GM12865 (cell line): ENCODE results near the gene VPS13D.

Source experiments
- DNase-seq: peaks from one replicate; pipeline ENCODE4 v3.0.0; 2010; ENCODE audit warnings: low read depth
- H3K4me3 ChIP-seq: 2 replicates; pipeline ENCODE4 v1.5.1; 2011; ENCODE audit warnings: mild to moderate bottlenecking, low read depth, low read length, control low read depth
- CTCF ChIP-seq: IDR thresholded peaks from 2 replicates; pipeline ENCODE4 v1.5.1; 2011; ENCODE audit warnings: low read length, control low read depth, low read depth, inconsistent platforms; ENCODE audit not compliant: insufficient read depth; ENCODE audit errors: missing control alignments

VPS13D gene

GRCh38 chr1:12326986-12327385, 97.2 kb downstream of the VPS13D start:
- no peak overlapping the region for H3K4me3 ChIP-seq
- DNase-seq: no peak
- no peak for TF ChIP-seq CTCF

- DNase-seq: no peak
- no peak overlapping the region for H3K4me3 ChIP-seq
- TF ChIP-seq CTCF: no peak
These were observed 97.7 kb downstream of the VPS13D start for GRCh38 chr1:12327566-12327965.

GRCh38 chr1:12333036-12333785, 103.4 kb downstream of the VPS13D start:
- no peak for DNase-seq
- no peak for TF ChIP-seq CTCF
- H3K4me3 ChIP-seq: no peak overlapping the region

GRCh38 chr1:12335815-12336214, 106.0 kb downstream of the VPS13D start:
- no peak for DNase-seq
- no peak for TF ChIP-seq CTCF
- H3K4me3 ChIP-seq: no peak overlapping the region

GRCh38 chr1:12336413-12336812, 106.6 kb downstream of the VPS13D start:
- TF ChIP-seq CTCF: no peak
- DNase-seq: no peak
- no peak overlapping the region for H3K4me3 ChIP-seq

- DNase-seq: no peak
- no peak overlapping the region for H3K4me3 ChIP-seq
- TF ChIP-seq CTCF: no peak
These were observed 108.2 kb downstream of the VPS13D start for GRCh38 chr1:12338017-12338416.

GRCh38 chr1:12338823-12339222, 109.0 kb downstream of the VPS13D start:
- DNase-seq: no peak

More at GRCh38 chr1:12338823-12339222, 109.0 kb downstream of the VPS13D start:
- no peak for TF ChIP-seq CTCF
- no peak overlapping the region for H3K4me3 ChIP-seq
